ENCODE results near the gene CTNND2.
"Not testable (repeated sequence)": the region's sequence is repeated elsewhere in the genome, so short reads cannot be mapped to it uniquely, and the experiment has no call there.

Gene CTNND2

DNA sequence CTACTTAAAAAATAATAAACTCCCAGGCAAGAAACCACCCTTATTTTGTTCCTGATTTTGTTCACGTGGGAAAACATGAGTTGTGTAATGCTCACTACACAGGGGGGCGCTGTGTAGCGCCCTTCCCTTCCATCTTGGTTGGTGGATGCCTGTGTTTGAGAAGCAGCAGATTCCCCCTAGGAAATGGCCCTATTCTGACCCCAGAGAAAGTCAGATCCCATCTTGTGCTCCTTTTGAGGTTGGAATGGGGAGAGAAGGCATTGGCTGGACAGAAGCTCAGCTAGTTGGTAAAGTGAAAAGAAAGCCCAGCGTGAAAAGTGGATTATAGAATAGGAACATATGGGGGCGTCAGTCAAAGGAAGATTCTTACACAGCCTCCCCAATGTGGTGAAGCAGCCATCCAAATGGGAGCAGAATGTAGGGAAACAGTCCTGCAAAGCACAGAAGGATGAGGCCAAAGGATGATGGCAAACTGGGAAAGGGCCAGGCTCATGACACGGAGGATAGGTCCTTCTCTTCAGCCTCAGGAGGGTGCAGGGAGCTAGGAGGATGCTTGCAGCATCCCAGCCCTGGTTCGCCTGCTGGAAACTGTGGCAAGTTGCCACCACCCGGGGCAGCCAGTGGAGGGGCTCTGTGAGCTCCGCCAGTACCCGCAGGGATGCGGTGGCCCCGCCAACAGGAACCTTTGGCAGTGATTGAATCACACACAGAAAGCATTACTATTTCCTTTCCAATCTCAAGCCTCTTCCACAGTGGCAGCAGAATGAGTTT is 829.0 kb downstream of the CTNND2 start:
- no peaks in the 10 kb centered on the region for H3K36me3 ChIP-seq (ENCODE audit: control insufficient read depth, insufficient read depth, low read length)
- no peak overlapping the region for H3K27ac ChIP-seq (ENCODE audit: low read depth, low read length, severe bottlenecking)
- 72 to 73% methylated on average over 8 to 9 of the region's 12 CpGs for WGBS, 2 experiments (ENCODE audit: insufficient coverage in 2 of 2)
- H3K4me1 ChIP-seq (ENCODE audit: control insufficient read depth, insufficient read depth, low read length, poor library complexity, severe bottlenecking), result no peaks in the 10 kb centered on the region
- H3K9me3 ChIP-seq (ENCODE audit: control insufficient read depth, low read length), result no peaks in the 10 kb centered on the region
- no peak overlapping the region for H3K4me3 ChIP-seq (ENCODE audit: extremely low read depth, insufficient read depth, low read length, poor library complexity, severe bottlenecking)

GRCh38 chr5:11072568-11072967 is 831.7 kb downstream of the CTNND2 start:
- WGBS, 2 experiments (ENCODE audit: insufficient coverage in 2 of 2), result 89 to 94% methylated on average over 5 of the region's 5 CpGs
- Histone ChIP-seq H3K27ac (ENCODE audit: low read depth, low read length, severe bottlenecking) (no peak overlapping the region), H3K4me1 (ENCODE audit: control insufficient read depth, insufficient read depth, low read length, poor library complexity, severe bottlenecking) (no peaks in the 10 kb centered on the region), H3K36me3 (ENCODE audit: control insufficient read depth, insufficient read depth, low read length) (no peaks in the 10 kb centered on the region), H3K9me3 (ENCODE audit: control insufficient read depth, low read length) (no peaks in the 10 kb centered on the region), H3K4me3 (ENCODE audit: extremely low read depth, insufficient read depth, low read length, poor library complexity, severe bottlenecking) (no peak overlapping the region)

GRCh38 chr5:11072076-11072475 is 832.2 kb downstream of the CTNND2 start:
- Histone ChIP-seq H3K4me1 (ENCODE audit: control insufficient read depth, insufficient read depth, low read length, poor library complexity, severe bottlenecking) (no peaks in the 10 kb centered on the region), H3K9me3 (ENCODE audit: control insufficient read depth, low read length) (no peaks in the 10 kb centered on the region), H3K27ac (ENCODE audit: low read depth, low read length, severe bottlenecking) (no peak overlapping the region), H3K36me3 (ENCODE audit: control insufficient read depth, insufficient read depth, low read length) (no peaks in the 10 kb centered on the region), H3K4me3 (ENCODE audit: extremely low read depth, insufficient read depth, low read length, poor library complexity, severe bottlenecking) (no peak overlapping the region)
- WGBS, 2 experiments (ENCODE audit: insufficient coverage in 2 of 2), result no CpG with 5 or more reads among the region's 1 CpG

DNA sequence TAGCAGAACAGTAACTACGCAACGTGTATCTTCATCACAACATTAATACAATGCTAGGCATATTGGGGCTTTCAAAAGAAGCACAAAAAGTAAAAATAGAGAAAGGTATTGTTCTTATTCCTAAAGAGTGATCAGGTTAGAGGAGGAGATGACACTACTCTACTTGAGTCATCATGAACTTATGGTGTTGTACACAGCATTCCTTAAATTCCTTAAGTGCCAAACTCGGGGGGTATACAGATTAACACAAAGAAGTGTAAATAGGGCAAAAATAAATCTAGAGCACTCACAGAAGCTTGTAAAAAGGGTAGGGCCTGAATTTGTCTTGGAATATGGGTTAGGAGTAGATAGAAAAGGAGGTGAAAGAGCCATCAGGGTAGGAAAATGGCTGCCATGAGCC is 835.2 kb downstream of the CTNND2 start:
- H3K4me3 ChIP-seq (ENCODE audit: extremely low read depth, insufficient read depth, low read length, poor library complexity, severe bottlenecking), result no peak overlapping the region
- H3K4me1 ChIP-seq (ENCODE audit: control insufficient read depth, insufficient read depth, low read length, poor library complexity, severe bottlenecking), result no peaks in the 10 kb centered on the region
- WGBS, 2 experiments (ENCODE audit: insufficient coverage in 2 of 2), result 75 to 80% methylated on average over 1 of the region's 3 CpGs
- no peaks in the 10 kb centered on the region for H3K36me3 ChIP-seq (ENCODE audit: control insufficient read depth, insufficient read depth, low read length)
- H3K9me3 ChIP-seq (ENCODE audit: control insufficient read depth, low read length), result no peaks in the 10 kb centered on the region
- H3K27ac ChIP-seq (ENCODE audit: low read depth, low read length, severe bottlenecking), result no peak overlapping the region

GRCh38 chr5:11065723-11066122 is 838.5 kb downstream of the CTNND2 start:
- H3K27ac ChIP-seq (ENCODE audit: low read depth, low read length, severe bottlenecking); H3K4me1 ChIP-seq (ENCODE audit: control insufficient read depth, insufficient read depth, low read length, poor library complexity, severe bottlenecking); H3K36me3 ChIP-seq (ENCODE audit: control insufficient read depth, insufficient read depth, low read length); H3K4me3 ChIP-seq (ENCODE audit: extremely low read depth, insufficient read depth, low read length, poor library complexity, severe bottlenecking); H3K9me3 ChIP-seq (ENCODE audit: control insufficient read depth, low read length): not testable (repeated sequence)
- WGBS, 2 experiments (ENCODE audit: insufficient coverage in 2 of 2), result no CpG with 5 or more reads among the region's 1 CpG

- Histone ChIP-seq H3K4me1 (ENCODE audit: control insufficient read depth, insufficient read depth, low read length, poor library complexity, severe bottlenecking) (no peaks in the 10 kb centered on the region), H3K27ac (ENCODE audit: low read depth, low read length, severe bottlenecking) (no peak overlapping the region), H3K36me3 (ENCODE audit: control insufficient read depth, insufficient read depth, low read length) (no peaks in the 10 kb centered on the region), H3K4me3 (ENCODE audit: extremely low read depth, insufficient read depth, low read length, poor library complexity, severe bottlenecking) (no peak overlapping the region), H3K9me3 (ENCODE audit: control insufficient read depth, low read length) (no peaks in the 10 kb centered on the region)
- WGBS, 2 experiments (ENCODE audit: insufficient coverage in 2 of 2), result 66 to 72% methylated on average over 2 of the region's 4 CpGs
Observed at GRCh38 chr5:11064763-11065450, 839.3 kb downstream of the CTNND2 start.

DNA sequence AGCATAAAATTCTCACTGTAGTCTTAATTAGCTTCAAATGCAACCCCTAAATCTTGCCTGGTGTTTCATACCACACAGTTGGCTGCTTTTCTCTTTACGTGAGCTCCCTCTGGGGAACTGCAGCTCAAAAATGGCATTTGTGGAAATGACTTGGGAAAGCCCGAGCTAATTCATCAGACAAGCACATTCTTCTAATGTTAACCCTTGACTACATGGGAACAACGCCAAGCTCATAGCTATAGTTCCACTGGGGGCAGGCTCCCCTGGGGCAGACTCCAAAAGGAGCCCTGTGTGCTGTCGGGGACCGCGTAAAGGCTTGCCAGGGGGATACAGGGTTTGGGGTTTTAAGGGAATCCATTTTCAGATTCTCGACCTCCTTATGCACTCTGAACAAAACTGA is 841.8 kb downstream of the CTNND2 start:
- no peak overlapping the region for H3K27ac ChIP-seq (ENCODE audit: low read depth, low read length, severe bottlenecking)

DNA sequence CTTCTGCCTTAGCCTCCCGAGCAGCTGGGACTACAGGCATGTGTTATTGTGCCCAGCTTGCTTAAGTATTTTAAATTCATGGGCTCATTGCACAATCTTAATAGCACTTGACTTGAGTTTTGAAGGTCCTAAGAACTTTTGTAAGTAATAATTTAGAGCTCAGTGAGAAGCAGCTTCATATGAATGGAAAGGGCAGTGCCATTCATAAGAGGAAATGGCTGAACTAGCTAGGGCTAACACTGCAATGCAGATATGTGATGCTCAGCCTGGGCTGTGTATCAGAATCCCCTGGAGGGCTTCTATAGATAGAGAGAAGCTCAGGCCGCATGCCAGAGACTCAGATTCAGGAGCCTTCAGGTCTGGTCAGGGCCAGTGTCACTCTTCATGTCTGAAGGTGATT is 847.7 kb downstream of the CTNND2 start:
- no peaks in the 10 kb centered on the region for H3K4me1 ChIP-seq (ENCODE audit: control insufficient read depth, insufficient read depth, low read length, poor library complexity, severe bottlenecking)
- H3K36me3 ChIP-seq (ENCODE audit: control insufficient read depth, insufficient read depth, low read length), result no peaks in the 10 kb centered on the region
- WGBS, 2 experiments (ENCODE audit: insufficient coverage in 2 of 2), result 76 to 100% methylated on average over 2 of the region's 2 CpGs
- H3K4me3 ChIP-seq (ENCODE audit: extremely low read depth, insufficient read depth, low read length, poor library complexity, severe bottlenecking), result no peak overlapping the region
- no peak overlapping the region for H3K27ac ChIP-seq (ENCODE audit: low read depth, low read length, severe bottlenecking)
- no peaks in the 10 kb centered on the region for H3K9me3 ChIP-seq (ENCODE audit: control insufficient read depth, low read length)

More for the DNA sequence above, 841.8 kb downstream of the CTNND2 start:
- 86 to 95% methylated on average over 4 to 5 of the region's 7 CpGs for WGBS, 2 experiments (ENCODE audit: insufficient coverage in 2 of 2)
- H3K9me3 ChIP-seq (ENCODE audit: control insufficient read depth, low read length), result no peaks in the 10 kb centered on the region
- H3K4me1 ChIP-seq (ENCODE audit: control insufficient read depth, insufficient read depth, low read length, poor library complexity, severe bottlenecking), result no peaks in the 10 kb centered on the region
- no peaks in the 10 kb centered on the region for H3K36me3 ChIP-seq (ENCODE audit: control insufficient read depth, insufficient read depth, low read length)
- no peak overlapping the region for H3K4me3 ChIP-seq (ENCODE audit: extremely low read depth, insufficient read depth, low read length, poor library complexity, severe bottlenecking)

DNA sequence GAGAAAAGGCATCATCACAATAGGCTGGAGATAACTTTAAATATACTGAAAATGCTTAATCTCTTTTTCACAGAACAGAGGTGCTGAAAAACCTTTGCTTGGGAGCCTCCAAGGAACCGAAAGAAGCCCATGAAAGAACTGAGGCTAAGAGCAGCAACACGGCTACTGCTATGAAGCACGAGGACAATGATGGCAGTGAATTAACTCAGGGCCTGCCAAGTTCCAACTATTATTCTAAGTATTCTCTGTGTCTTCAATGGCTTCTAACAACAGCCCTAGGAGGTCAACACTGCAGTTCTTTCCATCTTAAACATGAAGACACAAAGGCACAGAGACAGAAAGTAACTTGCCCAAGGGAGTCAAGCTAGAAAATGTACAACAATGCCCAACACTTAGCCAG is 850.2 kb downstream of the CTNND2 start:
- no peak overlapping the region for H3K4me3 ChIP-seq (ENCODE audit: extremely low read depth, insufficient read depth, low read length, poor library complexity, severe bottlenecking)
- 92 to 96% methylated on average over 3 of the region's 3 CpGs for WGBS, 2 experiments (ENCODE audit: insufficient coverage in 2 of 2)
- H3K9me3 ChIP-seq (ENCODE audit: control insufficient read depth, low read length), result no peaks in the 10 kb centered on the region
- H3K27ac ChIP-seq (ENCODE audit: low read depth, low read length, severe bottlenecking), result no peak overlapping the region
- H3K36me3 ChIP-seq (ENCODE audit: control insufficient read depth, insufficient read depth, low read length), result no peaks in the 10 kb centered on the region
- no peaks in the 10 kb centered on the region for H3K4me1 ChIP-seq (ENCODE audit: control insufficient read depth, insufficient read depth, low read length, poor library complexity, severe bottlenecking)

- H3K4me1 ChIP-seq (ENCODE audit: control insufficient read depth, insufficient read depth, low read length, poor library complexity, severe bottlenecking), result no peaks in the 10 kb centered on the region
- no peaks in the 10 kb centered on the region for H3K36me3 ChIP-seq (ENCODE audit: control insufficient read depth, insufficient read depth, low read length)
- H3K4me3 ChIP-seq (ENCODE audit: extremely low read depth, insufficient read depth, low read length, poor library complexity, severe bottlenecking), result no peak overlapping the region
- H3K27ac ChIP-seq (ENCODE audit: low read depth, low read length, severe bottlenecking), result no peak overlapping the region
- H3K9me3 ChIP-seq (ENCODE audit: control insufficient read depth, low read length), result no peaks in the 10 kb centered on the region
Observed at GRCh38 chr5:11052871-11053270, 851.4 kb downstream of the CTNND2 start.

DNA sequence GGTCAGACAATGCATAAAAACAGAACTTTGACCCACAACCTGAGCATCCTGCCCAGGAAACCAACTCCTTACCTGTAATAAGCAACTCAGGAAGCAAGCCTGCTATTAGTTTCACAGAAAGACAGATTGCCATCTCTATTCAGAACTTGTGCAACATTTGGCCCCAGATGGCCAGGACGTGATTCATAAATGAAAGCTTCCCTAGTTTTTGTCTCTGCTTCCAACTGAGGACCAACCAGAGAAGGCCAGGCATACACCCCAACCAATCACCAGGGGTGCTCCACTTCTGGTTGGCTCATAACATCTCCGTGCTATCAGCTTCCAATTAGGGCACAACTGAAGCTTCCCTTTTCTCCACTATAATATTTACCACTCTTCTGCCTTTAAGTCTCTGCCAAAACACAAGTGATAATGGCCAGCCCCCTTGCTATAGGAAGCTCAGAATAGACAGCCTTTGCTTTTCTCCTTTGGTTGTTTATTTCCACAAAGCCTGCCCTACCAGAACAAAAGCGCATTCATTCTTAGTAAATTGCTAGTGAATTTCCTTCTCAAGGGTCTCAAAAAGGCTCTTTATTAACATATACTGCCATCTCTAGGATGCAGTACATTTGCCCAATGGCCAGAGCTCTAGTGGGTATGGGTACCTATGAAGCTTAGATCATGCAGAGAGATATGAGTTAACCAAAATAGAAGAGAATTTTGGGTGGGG is 853.5 kb downstream of the CTNND2 start:
- Histone ChIP-seq H3K36me3 (ENCODE audit: control insufficient read depth, insufficient read depth, low read length) (no peaks in the 10 kb centered on the region), H3K27ac (ENCODE audit: low read depth, low read length, severe bottlenecking) (no peak overlapping the region), H3K4me1 (ENCODE audit: control insufficient read depth, insufficient read depth, low read length, poor library complexity, severe bottlenecking) (no peaks in the 10 kb centered on the region), H3K9me3 (ENCODE audit: control insufficient read depth, low read length) (no peaks in the 10 kb centered on the region), H3K4me3 (ENCODE audit: extremely low read depth, insufficient read depth, low read length, poor library complexity, severe bottlenecking) (no peak overlapping the region)
- 67 to 83% methylated on average over 1 to 2 of the region's 3 CpGs for WGBS, 2 experiments (ENCODE audit: insufficient coverage in 2 of 2)

Measured in mesodermal cell (in vitro differentiated cells).